Stimulated activated naive CD4-positive, alpha-beta T cell treated with Interleukin-2 at 50 U/mL for 16 hours (primary cell): ENCODE measurements around the gene DNAAF1.

ENCODE experiments used
- DNase-seq: peaks from one replicate; lab custom pipeline; 2025; lab: John Stamatoyannopoulos, UW

Gene DNAAF1

GRCh38 chr16:84124257-84125073 lies 20.6 kb upstream of the DNAAF1 start:
- no peak for DNase-seq

GRCh38 chr16:84131117-84131516 lies 14.0 kb upstream of the DNAAF1 start:
- DNase-seq: no peak

GRCh38 chr16:84132527-84133285 lies 12.4 kb upstream of the DNAAF1 start:
- no peak for DNase-seq

- no peak for DNase-seq
These were observed 8.6 kb upstream of the DNAAF1 start for GRCh38 chr16:84136331-84137125.

- DNase-seq: no peak
These were observed 7.8 kb upstream of the DNAAF1 start for GRCh38 chr16:84137287-84137686.

GRCh38 chr16:84137769-84138357 lies 7.2 kb upstream of the DNAAF1 start:
- no peak for DNase-seq

- DNase-seq: no peak
These were observed 6.6 kb upstream of the DNAAF1 start for GRCh38 chr16:84138500-84138823.

GRCh38 chr16:84138824-84139627 lies 6.1 kb upstream of the DNAAF1 start:
- no peak for DNase-seq

GRCh38 chr16:84139628-84140258 lies 5.4 kb upstream of the DNAAF1 start:
- DNase-seq: no peak

- DNase-seq: no peak
These were observed 3.9 kb upstream of the DNAAF1 start for GRCh38 chr16:84141143-84141670.

GRCh38 chr16:84143081-84143480 lies 2.0 kb upstream of the DNAAF1 start:
- no peak for DNase-seq

- DNase-seq: no peak
These were observed 1.3 kb upstream of the DNAAF1 start for GRCh38 chr16:84143784-84144199.

- DNase-seq: peak; percentile 39
These were observed 774 bp upstream of the DNAAF1 start for GRCh38 chr16:84144209-84144858.

GRCh38 chr16:84150926-84151325 lies 5.8 kb downstream of the DNAAF1 start:
- DNase-seq: no peak

GRCh38 chr16:84153660-84154214 lies 8.6 kb downstream of the DNAAF1 start:
- DNase-seq: no peak

GRCh38 chr16:84155226-84155625 lies 10.1 kb downstream of the DNAAF1 start:
- no peak for DNase-seq

- no peak for DNase-seq
These were observed 10.7 kb downstream of the DNAAF1 start for GRCh38 chr16:84155771-84156170.

- no peak for DNase-seq
These were observed 11.3 kb downstream of the DNAAF1 start for GRCh38 chr16:84156342-84156784.

- no peak for DNase-seq
These were observed 13.9 kb downstream of the DNAAF1 start for GRCh38 chr16:84159007-84159406.

GRCh38 chr16:84159800-84160199 lies 14.7 kb downstream of the DNAAF1 start:
- DNase-seq: no peak
